ENCODE measurements around the gene ANKRD33B. TPM values are rescaled to one million over a fixed set of nuclear protein-coding genes. Genes with fewer than 3 reads are reported as not detected.

Gene ANKRD33B
- total RNA-seq, 4 donors from 2014 or later: 0.57 to 6.5 (median 1.7) TPM

DNA sequence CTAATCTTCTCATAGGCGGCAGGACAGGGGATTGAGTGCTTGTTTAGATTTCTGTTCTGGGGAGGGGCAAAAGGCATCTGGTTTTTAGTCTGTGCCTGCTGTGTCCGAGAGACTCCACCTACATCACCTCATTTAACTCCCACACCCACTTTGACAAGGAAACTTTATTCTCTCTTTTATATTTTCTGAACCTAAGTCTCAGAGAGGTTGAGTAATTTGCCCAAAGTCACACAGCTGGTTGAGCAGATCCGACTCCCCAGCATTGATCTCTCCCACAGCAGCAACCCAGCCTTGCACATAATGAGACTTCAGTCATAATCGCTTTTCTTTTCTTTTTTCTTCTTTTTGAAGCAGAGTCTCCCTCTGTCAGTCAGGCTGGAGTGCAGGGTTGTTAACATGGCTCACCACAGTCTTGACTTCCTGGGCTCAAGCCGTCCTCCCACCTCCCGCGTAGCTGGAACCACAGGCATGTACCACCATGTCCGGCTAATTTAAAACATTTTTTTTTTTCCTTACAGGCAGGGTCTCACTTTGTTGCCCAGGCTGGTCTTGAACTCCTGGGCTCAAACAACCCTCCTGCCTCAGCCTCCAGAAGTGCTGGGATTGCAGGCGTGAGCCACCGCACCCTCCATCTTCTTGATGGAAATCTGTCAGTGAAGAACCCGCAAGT lies 36.5 kb upstream of the ANKRD33B start:
- intact Hi-C loops (cut with DNase I): no loop called here
- 40 to 54% methylated on average over 8 to 11 of the region's 11 CpGs for WGBS, 2 donors
- H3K27me3 ChIP-seq: peaks cover 0 to 1% (median 0%) of the 10 kb centered on the region in 4 donors
- DNase-seq: no peak
- no peak overlapping the region for H3K4me3 ChIP-seq
- H3K36me3 ChIP-seq: no peaks in the 10 kb centered on the region
- H3K9me3 ChIP-seq: no peaks in the 10 kb centered on the region
- TF ChIP-seq, protein P1, sequence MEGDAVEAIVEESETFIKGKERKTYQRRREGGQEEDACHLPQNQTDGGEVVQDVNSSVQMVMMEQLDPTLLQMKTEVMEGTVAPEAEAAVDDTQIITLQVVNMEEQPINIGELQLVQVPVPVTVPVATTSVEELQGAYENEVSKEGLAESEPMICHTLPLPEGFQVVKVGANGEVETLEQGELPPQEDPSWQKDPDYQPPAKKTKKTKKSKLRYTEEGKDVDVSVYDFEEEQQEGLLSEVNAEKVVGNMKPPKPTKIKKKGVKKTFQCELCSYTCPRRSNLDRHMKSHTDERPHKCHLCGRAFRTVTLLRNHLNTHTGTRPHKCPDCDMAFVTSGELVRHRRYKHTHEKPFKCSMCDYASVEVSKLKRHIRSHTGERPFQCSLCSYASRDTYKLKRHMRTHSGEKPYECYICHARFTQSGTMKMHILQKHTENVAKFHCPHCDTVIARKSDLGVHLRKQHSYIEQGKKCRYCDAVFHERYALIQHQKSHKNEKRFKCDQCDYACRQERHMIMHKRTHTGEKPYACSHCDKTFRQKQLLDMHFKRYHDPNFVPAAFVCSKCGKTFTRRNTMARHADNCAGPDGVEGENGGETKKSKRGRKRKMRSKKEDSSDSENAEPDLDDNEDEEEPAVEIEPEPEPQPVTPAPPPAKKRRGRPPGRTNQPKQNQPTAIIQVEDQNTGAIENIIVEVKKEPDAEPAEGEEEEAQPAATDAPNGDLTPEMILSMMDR (IDR thresholded peaks at IDR 0.05): no peak
- TF ChIP-seq POLR2A (IDR thresholded peaks at IDR 0.05): no peak
- H3K27ac ChIP-seq: peak overlapping the region in 2 of 4 donors; percentile 25 to 48
- H3K4me1 ChIP-seq: peaks cover 0 to 26% (median 17%) of the 10 kb centered on the region in 3 donors

DNA sequence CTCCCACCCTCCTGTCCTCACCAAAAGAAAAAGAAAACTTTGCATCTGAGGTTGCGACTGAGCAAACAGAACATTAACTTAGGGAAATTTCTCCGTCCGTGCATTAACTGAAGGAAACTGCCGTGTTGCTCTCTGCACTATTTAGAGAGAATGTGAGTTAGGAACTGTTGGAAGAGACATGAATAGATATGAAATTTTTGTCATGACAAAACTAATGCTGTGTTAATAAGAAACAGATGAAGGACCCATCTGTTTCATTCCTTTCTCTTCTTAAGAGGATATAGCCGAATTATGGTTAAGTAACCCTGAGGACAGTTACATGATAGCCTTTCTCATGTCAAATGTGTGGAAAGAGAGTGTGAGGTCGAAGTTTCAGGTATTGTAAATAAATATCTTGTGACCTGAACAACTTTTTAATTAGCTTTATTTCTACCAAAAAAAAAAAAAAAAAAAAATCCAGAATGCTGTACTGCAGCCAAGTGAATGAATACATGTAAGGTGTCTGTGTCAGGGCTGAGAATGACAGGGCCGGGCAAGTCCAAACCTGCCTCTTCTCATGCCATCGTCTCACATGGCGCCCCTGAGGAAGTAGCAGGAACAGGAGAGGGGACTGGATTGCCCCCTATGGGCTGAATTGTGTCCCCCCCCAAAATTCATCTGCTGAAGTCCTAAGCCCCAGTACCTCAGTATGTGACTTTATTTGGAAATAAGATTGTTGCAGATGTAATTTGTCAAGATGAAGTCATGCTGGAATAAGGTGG lies 35.6 kb upstream of the ANKRD33B start:
- no peaks in the 10 kb centered on the region for H3K36me3 ChIP-seq
- intact Hi-C loops (cut with DNase I): no loop called here
- no peaks in the 10 kb centered on the region for H3K9me3 ChIP-seq
- peaks cover 0 to 33% (median 18%) of the 10 kb centered on the region in 3 donors for H3K4me1 ChIP-seq
- no peak overlapping the region for H3K4me3 ChIP-seq
- no peak for TF ChIP-seq POLR2A (IDR thresholded peaks at IDR 0.05)
- TF ChIP-seq, protein P1 (IDR thresholded peaks at IDR 0.05): no peak
- WGBS, 2 donors: 39 to 50% methylated on average over 9 of the region's 9 CpGs
- H3K27me3 ChIP-seq: peaks cover 0 to 10% (median 0%) of the 10 kb centered on the region in 4 donors
- peak overlapping the region in 2 of 4 donors; percentile 25 to 48 for H3K27ac ChIP-seq
- no peak for DNase-seq

DNA sequence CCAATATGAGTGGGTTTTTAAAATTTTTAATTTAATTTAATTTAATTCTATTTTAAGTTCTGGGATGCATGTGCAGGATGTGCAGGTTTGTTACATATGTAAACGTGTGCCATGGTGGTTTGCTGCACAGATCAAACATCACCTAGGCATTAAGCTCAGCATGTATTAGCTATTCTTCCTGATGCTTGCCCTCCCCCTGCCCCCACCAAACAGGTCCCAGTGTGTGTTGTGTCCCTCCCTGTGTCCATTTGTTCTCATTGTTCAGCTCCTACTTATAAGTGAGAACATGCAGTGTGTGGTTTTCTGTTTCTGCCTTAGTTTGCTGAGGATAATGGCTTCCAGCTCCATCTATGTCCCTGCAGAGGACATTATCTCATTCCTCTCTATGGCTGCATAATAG lies 35.0 kb upstream of the ANKRD33B start:
- Histone ChIP-seq H3K4me3 (no peak overlapping the region), H3K27me3 (peaks cover 0 to 16% (median 0%) of the 10 kb centered on the region in 4 donors), H3K36me3 (no peaks in the 10 kb centered on the region), H3K27ac (no peak overlapping the region), H3K4me1 (peaks cover 0 to 39% (median 20%) of the 10 kb centered on the region in 3 donors), H3K9me3 (no peaks in the 10 kb centered on the region)
- 74 to 95% methylated on average over 1 of the region's 1 CpG for WGBS, 2 donors
- intact Hi-C loops (cut with DNase I): no loop called here
- DNase-seq: no peak
- no peak for TF ChIP-seq POLR2A (IDR thresholded peaks at IDR 0.05)
- TF ChIP-seq, protein P1 (IDR thresholded peaks at IDR 0.05): no peak

DNA sequence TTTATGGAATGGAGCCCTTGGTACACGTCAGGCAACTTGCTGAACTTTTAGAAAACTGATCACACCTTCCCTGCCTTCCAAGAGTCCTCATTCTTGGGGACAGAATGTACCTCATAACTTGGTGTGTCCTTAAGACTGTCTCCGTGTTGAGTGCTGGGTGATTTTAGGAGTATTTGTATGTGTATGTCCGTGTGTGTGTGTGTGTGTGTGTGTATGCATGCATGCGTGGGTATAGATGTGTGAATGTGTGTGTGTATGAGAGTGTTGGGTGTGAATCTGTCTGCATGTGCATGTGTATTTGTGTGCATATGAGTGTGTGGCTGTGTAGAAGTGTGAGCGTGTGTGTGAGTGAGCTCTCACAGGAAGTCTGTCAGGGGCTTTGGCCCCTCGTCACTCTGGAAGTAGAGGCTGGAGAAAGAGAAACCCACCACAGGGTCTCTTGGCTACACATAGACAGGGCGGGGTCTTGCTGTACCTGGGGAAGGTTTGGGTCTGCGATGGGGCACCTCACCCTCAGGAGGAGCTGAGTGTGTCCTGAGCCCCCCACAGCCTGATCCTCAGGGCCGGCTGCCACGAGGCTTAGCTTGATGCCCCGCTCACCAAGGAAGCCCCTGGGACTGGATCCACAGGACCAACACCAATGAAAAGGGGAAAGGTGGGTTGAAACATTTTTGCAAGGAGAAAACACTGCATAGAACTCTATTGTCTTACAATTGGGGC lies 33.1 kb upstream of the ANKRD33B start:
- TF ChIP-seq POLR2A (IDR thresholded peaks at IDR 0.05): no peak
- TF ChIP-seq, protein P1 (IDR thresholded peaks at IDR 0.05): no peak
- DNase-seq: no peak
- no peak overlapping the region for H3K27ac ChIP-seq
- intact Hi-C loops (cut with DNase I): no loop called here
- peaks cover 0 to 40% (median 20%) of the 10 kb centered on the region in 3 donors for H3K4me1 ChIP-seq
- 69 to 81% methylated on average over 6 of the region's 11 CpGs for whole genome bisulfite sequencing, 2 donors
- H3K27me3 ChIP-seq: peaks cover 0 to 16% (median 0%) of the 10 kb centered on the region in 4 donors
- H3K9me3 ChIP-seq: no peaks in the 10 kb centered on the region
- no peaks in the 10 kb centered on the region for H3K36me3 ChIP-seq
- H3K4me3 ChIP-seq: no peak overlapping the region

Measured in esophagus squamous epithelium (tissue), 5 donors.